GM18870 (cell line): ENCODE results near the gene TMEM244.
"Not testable (repeated sequence)": the region's sequence is repeated elsewhere in the genome, so short reads cannot be mapped to it uniquely, and the experiment has no call there.

Experiments
- ATAC-seq: cut with Tn5 transposase; IDR thresholded peaks from one replicate; pipeline ENCODE4 v1.9.1; 2021; ENCODE audit warnings: moderate library complexity; ENCODE audit not compliant: unreplicated experiment

The TMEM244 gene

GRCh38 chr6:129860908-129861665 lies at the start of gene TMEM244:
TMEM244 (minus strand) TSS chr6:129861315; CDS start chr6:129861188, 127 bp downstream.
- no peak for ATAC-seq

DNA sequence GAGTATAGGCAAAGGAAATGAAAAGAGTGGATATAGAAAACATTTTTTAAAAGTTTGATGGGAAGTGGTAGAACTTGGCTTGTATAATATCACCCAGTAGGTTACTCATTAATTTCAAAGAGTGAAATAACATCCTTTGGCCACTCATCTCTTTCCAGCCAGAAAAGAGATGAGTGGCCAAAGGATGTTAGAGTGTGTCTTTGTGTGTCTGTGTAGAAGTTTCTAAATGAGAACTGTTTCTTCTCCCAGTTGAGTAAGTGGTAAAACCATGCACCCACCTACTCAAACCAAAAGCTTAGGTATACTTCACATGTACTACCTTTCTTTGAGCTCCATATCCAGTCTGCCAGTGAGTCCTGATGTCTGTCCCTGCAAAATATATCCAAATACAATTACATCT lies 47.7 kb upstream of the TMEM244 start:
- peak; percentile 77 for ATAC-seq

DNA sequence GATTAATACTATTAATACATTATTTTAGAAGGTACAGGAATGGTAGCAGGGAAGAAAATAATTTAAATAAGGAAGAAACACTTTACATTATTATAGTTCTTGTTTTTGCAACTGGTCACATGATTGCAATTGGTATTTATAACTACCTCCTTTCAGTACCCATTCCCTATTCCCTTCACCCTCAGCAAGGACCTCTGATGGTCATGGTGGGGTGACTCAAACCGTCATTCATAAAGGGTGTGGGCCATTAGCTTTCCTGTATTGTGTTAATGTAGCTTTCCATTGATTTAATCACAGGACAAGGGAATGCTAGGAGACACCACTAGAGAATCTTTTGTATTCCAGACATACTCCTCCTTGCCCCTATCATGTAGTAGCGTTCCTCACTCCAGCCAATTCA lies 47.2 kb upstream of the TMEM244 start:
- no peak for ATAC-seq

GRCh38 chr6:129906515-129907077 lies 45.5 kb upstream of the TMEM244 start:
- no peak for ATAC-seq

DNA sequence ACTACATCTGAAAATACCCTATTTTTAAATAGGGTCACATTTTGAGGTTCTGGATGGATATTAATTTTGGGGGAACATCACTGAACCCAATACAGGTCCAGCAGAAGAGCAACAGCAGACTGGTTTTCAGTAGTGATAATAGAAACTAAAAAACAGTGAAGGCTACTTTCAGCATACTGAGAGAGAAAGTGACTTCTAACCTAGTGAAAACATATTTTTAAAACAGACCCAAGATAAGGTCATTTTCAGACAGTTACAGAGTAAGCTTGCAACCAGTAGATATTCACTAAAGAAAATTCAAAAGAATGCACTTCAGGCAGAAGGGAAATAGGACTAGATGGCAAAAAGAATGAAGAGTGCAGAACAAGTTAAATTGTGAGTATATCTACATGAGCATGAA lies 42.0 kb upstream of the TMEM244 start:
- peak; percentile 51 for ATAC-seq

DNA sequence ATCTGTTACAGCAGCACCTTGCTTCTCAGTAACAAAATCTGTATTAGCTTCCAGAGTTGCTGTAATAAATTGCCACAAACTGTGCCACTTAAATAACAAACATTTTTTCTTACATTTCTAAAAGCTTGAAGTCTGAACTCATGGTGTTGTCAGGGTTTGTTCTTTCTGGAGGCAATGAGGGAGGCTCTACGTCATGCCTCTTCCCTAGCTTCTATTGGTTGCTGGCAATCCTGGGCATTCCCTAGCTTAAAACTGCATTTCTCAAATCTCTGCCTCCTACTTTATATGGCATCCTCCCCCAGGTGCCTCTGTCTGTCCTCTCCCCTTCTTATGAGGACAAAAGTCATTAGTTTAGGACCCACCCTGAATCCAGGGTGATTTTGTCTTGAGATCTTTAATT lies 41.6 kb upstream of the TMEM244 start:
- ATAC-seq, result no peak

- no peak for ATAC-seq
Observed at GRCh38 chr6:129901910-129902309, 40.8 kb upstream of the TMEM244 start.

GRCh38 chr6:129895692-129896091 lies 34.6 kb upstream of the TMEM244 start:
- ATAC-seq, result no peak

DNA sequence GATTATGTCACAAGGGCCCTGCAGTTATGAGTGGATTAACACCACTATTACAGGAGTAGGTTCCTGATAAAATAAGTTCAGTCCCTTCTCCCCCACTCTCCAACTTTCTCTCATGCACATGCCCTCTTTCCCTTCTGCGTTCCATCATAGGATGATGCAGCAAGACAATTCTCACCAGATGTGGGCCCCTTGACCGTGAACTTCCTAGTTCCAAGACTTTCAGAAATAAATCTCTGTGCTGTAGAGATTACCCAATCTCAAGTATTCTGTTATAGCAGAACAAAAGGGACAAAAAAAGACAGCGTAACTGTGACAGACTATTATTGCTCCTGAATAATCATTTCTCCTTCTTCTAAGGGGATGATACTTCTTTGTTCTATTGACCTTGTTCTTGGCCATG lies 33.8 kb upstream of the TMEM244 start:
- no peak for ATAC-seq

DNA sequence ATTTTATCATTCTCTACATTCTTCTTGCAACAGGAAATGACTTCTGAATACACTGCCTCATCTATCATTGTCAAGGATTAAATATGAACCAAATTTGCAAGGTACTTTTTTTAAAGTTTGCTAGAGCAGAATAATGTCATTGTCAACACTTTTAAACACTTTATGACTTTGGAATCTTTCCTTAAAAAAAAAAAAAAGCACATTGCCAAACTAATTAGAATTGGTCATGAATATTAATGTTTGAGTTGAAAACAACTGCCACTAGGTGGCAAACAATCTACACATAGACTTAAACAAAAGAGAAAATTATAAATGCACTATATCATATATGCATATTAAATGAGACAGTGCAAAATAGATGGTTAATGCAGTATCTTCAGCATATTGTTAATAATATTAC lies 32.5 kb upstream of the TMEM244 start:
- no peak for ATAC-seq

- no peak for ATAC-seq
Observed at GRCh38 chr6:129890701-129891100, 29.6 kb upstream of the TMEM244 start.

- no peak for ATAC-seq
Observed at GRCh38 chr6:129890164-129890563, 29.0 kb upstream of the TMEM244 start.

- no peak for ATAC-seq
Observed at GRCh38 chr6:129889580-129889979, 28.5 kb upstream of the TMEM244 start.

GRCh38 chr6:129886401-129887155 lies 25.5 kb upstream of the TMEM244 start:
- no peak for ATAC-seq

DNA sequence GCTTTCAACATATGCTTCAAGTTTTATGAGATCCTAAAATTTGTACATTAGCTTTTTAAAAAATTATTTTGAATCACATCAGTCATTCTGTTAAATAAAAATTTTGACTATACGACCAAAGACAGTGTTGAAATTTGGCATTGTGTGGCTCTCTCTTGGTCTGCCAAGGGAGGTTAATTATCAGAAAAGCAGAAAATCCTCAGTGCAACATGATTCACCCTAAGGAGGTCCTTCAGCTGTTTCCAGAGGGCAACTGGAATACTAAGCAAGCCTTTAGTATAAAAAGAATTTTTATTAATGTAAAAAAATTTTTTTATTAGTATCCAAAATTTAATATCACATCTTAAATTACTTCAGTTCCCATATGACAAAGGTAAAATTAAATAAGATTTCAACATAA lies 23.1 kb upstream of the TMEM244 start:
- no peak for ATAC-seq

- ATAC-seq, result peak; percentile 97
Observed at GRCh38 chr6:129882510-129883023, 21.5 kb upstream of the TMEM244 start.

DNA sequence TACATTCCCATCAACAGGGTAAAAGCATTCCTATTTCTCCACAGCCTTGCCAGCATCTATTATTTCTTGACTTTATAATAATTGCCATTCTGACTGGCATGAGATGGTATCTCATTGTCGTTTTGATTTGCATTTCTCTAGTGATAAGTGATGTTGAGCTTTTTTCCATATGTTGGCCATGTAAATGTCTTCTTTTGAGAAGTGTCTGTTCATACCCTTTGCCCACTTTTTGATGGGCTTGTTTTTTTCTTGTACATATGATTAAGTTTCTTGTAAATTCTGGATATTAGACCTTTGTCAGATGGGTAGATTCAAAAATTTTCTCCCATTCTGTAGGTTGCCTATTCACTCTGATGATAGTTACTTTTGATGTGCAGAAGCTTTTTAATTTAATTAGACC lies 16.8 kb upstream of the TMEM244 start:
- not testable (repeated sequence) for ATAC-seq

DNA sequence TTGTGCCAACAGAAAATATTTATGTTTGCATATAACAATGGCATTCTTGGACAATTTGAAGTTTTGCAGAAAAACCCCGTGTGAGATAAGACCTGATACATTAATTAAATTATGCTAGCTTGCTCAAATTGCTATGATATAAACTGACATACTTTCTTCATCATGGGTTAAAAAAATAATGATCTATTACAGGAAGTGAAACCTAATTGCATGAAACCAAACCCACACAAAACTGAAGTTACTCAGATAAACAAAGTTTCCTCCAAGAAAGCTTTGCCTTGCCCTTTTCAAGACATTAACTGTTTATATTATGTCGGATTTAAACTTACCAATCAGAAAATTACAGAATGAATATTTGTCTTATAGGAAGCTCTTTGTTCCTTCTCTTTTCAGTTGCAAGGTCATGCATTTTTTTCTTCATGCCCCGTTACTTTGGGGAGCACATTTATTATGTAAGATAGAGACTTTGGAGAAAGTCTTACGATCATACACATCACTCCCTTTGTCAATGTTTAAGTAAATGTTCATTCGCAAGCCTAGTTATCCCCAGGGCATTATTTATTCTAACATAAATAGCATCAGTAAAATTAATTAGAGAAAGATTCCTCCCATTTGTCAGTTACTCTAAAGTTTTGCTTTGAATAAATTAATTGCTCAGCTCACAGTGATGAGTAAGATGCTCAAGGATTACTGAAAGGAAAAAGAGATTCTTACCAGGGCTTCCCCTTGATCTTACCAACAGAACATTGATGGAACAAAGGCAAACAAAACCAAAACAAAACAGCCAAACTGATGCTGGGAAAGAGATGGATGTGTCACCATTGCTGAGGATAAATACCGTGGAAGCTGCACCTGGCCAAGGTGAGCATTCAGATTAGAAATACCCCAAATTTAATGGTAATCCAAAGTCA lies 14.8 kb upstream of the TMEM244 start:
- peak; percentile 95 for ATAC-seq

DNA sequence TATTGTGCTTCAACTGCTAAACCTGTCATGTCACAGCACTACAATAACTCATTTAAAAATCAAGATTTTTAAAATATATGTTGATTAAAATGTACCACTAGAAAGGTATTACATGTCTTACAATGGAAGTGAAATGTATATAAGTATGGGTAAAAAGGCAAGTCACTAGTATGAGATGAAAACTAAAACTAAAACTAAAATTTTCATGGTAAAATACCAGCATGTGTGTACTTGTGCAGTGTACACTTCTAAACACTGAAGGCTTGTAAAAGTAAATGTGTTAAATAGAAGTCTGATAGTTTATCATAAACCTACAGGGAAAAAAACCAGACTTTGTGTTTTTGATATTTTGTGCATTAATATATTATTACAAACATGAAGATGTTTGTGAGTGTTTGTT lies 13.7 kb upstream of the TMEM244 start:
- peak; percentile 43 for ATAC-seq

DNA sequence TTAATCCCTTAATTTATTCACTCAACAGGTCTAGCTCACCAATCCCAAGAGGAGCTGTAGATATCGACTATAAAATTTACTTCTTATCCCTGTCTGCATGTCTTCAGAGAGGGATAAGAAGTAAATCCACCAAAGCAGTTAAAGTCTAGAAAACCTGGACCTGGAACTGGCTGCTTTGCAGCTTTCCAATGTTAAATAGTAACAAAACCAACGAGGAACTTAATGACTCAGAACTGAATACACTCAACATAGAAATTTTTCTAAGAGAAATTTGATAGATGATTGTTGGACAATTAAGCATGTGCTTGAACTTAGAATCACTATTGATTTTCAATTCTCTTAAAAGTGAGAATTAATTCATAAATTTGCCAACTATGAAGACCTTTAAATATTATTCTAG lies 11.5 kb upstream of the TMEM244 start:
- no peak for ATAC-seq

GRCh38 chr6:129871221-129871620 lies 10.1 kb upstream of the TMEM244 start:
- no peak for ATAC-seq
